Uterus (tissue), 4 donors: ENCODE measurements around the gene C10orf71. TPM values are rescaled to one million over a fixed set of nuclear protein-coding genes. Genes with fewer than 3 reads are reported as not detected.

Experiments used
- DNase-seq, 2 donors: peaks; one replicate each; pipeline ENCODE4 v3.0.0-alpha.2; 2019 to 2020
- H3K27ac ChIP-seq, 2 donors: fragments of 200-600 bp; sonication (generic); 1 replicate in 1 of 2; 2 replicates in 1 of 2; pipeline ENCODE4 v1.5.1; 2016 to 2018
- H3K27me3 ChIP-seq, 2 donors: fragments of 200-600 bp; sonication (generic); one replicate each; pipeline ENCODE4 v1.5.1; 2018 to 2019; ENCODE audit warnings: control low read depth in 1 of 2
- H3K36me3 ChIP-seq, 2 donors: fragments of 200-600 bp; sonication (generic); one replicate each; pipeline ENCODE4 v1.5.1; 2019; ENCODE audit warnings: control low read depth in 1 of 2
- H3K4me1 ChIP-seq, 2 donors: fragments of 200-600 bp; sonication (generic); one replicate each; pipeline ENCODE4 v1.5.1; 2018 to 2019; ENCODE audit warnings: control low read depth in 1 of 2
- H3K4me3 ChIP-seq, 2 donors: fragments of 200-600 bp; sonication (generic); 1 replicate in 1 of 2; 2 replicates in 1 of 2; pipeline ENCODE4 v1.5.1; 2018 to 2019; ENCODE audit warnings: mild to moderate bottlenecking in 1 of 2
- H3K9me3 ChIP-seq, 2 donors: fragments of 200-600 bp; sonication (generic); one replicate each; pipeline ENCODE4 v1.5.1; 2019; ENCODE audit warnings: control low read depth in 1 of 2
- POLR2A ChIP-seq, 2 donors: fragments of 450-650 bp; IDR thresholded peaks; one replicate each; pipeline ENCODE4 v1.6.1; 2016; ENCODE audit warnings: antibody characterized with exemption in 2 of 2, mild to moderate bottlenecking in 1 of 2, moderate library complexity in 1 of 2
- intact Hi-C: fragments of 100-400 bp; cut with DNase I; formaldehyde crosslinking; loops from one replicate; pipeline ENCODE4 v1.15.1; 2023; ENCODE audit warnings: low total_unique reads
- total RNA-seq, 4 donors: library from RNA; depleted of rRNA in 3 of 4; stranded (reverse); fragments of >200 nt in 3 of 4; gene quantifications; one replicate each; pipeline versions ENCODE4 v1.1.0 to v1.2.4, GENCODE V29; 2014 to 2023
- TF ChIP-seq, protein P1 (sequence below), 4 experiments: fragments of 200-600 bp in 2 of 4; fragments of 450-650 bp in 2 of 4; sonication (generic) in 2 of 4; IDR thresholded peaks; one replicate each; pipeline ENCODE4 v1.5.1; 2016 to 2019; ENCODE audit warnings: antibody characterized with exemption in 4 of 4, mild to moderate bottlenecking in 2 of 4, moderate library complexity in 1 of 4
- donor health status: DM: yes; HTN: yes; CAD: no.

C10orf71 gene
- total RNA-seq, 4 donors from 2014 or later: not detected

DNA sequence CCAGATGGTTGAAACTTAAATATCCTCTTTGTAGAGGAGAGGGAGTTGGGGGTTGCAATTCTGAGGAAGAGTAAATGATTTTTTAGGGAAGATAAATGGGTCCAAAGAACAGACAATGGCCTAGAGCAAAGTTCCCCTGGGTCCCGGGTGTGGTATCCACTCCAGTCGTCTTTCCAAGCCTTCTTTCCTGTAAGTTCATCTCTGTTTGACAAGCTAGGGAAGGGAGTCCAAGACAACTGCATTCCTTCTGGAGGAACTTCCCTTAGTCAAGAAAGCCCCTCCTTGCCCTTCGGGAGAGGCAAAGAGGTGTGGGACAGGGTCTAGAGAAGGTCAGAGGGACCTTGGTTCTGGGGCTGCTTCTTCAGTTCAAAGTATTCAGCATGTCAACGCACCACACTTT lies 33.4 kb downstream of the C10orf71 start:
- Histone ChIP-seq H3K27ac (no peak overlapping the region), H3K9me3 (no peaks in the 10 kb centered on the region), H3K4me3 (no peak overlapping the region), H3K36me3 (no peaks in the 10 kb centered on the region), H3K4me1 (no peaks in the 10 kb centered on the region), H3K27me3 (no peaks in the 10 kb centered on the region)
- TF ChIP-seq, protein P1, sequence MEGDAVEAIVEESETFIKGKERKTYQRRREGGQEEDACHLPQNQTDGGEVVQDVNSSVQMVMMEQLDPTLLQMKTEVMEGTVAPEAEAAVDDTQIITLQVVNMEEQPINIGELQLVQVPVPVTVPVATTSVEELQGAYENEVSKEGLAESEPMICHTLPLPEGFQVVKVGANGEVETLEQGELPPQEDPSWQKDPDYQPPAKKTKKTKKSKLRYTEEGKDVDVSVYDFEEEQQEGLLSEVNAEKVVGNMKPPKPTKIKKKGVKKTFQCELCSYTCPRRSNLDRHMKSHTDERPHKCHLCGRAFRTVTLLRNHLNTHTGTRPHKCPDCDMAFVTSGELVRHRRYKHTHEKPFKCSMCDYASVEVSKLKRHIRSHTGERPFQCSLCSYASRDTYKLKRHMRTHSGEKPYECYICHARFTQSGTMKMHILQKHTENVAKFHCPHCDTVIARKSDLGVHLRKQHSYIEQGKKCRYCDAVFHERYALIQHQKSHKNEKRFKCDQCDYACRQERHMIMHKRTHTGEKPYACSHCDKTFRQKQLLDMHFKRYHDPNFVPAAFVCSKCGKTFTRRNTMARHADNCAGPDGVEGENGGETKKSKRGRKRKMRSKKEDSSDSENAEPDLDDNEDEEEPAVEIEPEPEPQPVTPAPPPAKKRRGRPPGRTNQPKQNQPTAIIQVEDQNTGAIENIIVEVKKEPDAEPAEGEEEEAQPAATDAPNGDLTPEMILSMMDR (IDR thresholded peaks at IDR 0.05): no peak
- no peak for TF ChIP-seq POLR2A (IDR thresholded peaks at IDR 0.05)
- no peak for DNase-seq
- intact Hi-C loops: no loop called here

DNA sequence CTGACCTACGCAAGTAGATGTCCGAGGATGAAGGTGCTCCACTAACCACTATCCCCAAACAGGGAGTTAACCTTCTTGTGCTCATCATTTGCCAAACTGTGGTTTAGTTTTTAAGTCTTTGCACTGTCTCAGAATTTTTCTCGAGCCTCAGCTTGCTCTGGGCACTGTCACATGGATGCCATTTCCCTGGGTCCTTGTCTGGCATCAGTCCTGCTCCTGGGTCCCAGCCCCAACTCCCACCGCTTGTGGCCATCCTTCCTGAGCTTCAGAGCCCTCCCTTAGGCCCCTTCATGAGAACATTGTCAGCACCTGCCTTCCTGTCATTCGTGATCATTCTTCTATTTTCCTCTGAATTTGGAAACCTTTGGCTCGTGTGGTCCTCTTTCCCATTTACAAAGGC lies 33.8 kb downstream of the C10orf71 start:
- Histone ChIP-seq H3K27me3 (no peaks in the 10 kb centered on the region), H3K9me3 (no peaks in the 10 kb centered on the region), H3K4me3 (no peak overlapping the region), H3K4me1 (no peaks in the 10 kb centered on the region), H3K27ac (no peak overlapping the region), H3K36me3 (no peaks in the 10 kb centered on the region)
- DNase-seq: no peak
- intact Hi-C loops: no loop called here
- TF ChIP-seq, protein P1 (IDR thresholded peaks at IDR 0.05): no peak

DNA sequence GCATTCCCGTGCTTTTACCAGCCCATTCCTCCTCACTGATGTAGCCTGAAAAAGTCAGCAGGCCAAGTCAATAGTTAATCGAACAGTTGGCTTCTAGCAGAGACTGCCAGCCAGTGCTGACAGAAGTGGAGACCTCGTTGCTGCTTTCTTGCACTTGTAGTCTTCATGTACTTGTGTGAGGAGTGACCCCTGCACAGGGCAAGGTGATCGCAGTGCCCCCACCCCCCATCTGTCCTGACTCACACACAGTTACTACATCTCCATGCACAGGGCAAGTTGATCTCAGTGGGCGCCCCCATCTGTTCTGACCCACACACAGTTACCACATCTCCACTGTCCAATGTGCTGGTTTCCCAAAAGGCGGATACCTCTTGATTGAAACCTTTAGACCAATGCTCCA lies 34.2 kb downstream of the C10orf71 start:
- intact Hi-C loops: no loop called here
- TF ChIP-seq, protein P1 (IDR thresholded peaks at IDR 0.05): no peak
- no peak for TF ChIP-seq POLR2A (IDR thresholded peaks at IDR 0.05)
- Histone ChIP-seq H3K4me3 (no peak overlapping the region), H3K9me3 (no peaks in the 10 kb centered on the region), H3K4me1 (no peaks in the 10 kb centered on the region), H3K27me3 (no peaks in the 10 kb centered on the region), H3K27ac (no peak overlapping the region), H3K36me3 (no peaks in the 10 kb centered on the region)
- DNase-seq: no peak

DNA sequence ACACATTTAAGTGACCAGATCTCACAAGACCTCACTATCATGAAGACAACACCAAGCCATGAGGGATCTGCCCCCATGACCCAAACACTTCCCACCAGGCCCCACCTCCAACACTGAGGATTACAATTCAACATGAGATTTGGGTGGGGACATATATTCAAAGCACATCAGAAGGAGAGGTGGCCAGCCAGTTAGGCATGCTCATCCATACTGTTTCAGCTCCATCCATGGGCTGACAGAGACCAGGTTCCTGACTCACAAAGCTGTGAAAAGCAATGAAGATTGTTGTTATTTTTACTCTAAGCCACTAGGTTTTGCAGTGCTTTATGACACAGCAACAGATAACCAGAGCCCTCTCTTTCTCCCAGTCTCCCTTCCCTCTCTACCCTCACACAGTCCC lies 36.0 kb downstream of the C10orf71 start:
- TF ChIP-seq POLR2A (IDR thresholded peaks at IDR 0.05): no peak
- TF ChIP-seq, protein P1 (IDR thresholded peaks at IDR 0.05): no peak
- H3K9me3 ChIP-seq: no peaks in the 10 kb centered on the region
- H3K27me3 ChIP-seq: no peaks in the 10 kb centered on the region
- no peaks in the 10 kb centered on the region for H3K4me1 ChIP-seq
- no peak for DNase-seq
- no peak overlapping the region for H3K27ac ChIP-seq
- no peak overlapping the region for H3K4me3 ChIP-seq
- intact Hi-C loops: no loop called here
- no peaks in the 10 kb centered on the region for H3K36me3 ChIP-seq

DNA sequence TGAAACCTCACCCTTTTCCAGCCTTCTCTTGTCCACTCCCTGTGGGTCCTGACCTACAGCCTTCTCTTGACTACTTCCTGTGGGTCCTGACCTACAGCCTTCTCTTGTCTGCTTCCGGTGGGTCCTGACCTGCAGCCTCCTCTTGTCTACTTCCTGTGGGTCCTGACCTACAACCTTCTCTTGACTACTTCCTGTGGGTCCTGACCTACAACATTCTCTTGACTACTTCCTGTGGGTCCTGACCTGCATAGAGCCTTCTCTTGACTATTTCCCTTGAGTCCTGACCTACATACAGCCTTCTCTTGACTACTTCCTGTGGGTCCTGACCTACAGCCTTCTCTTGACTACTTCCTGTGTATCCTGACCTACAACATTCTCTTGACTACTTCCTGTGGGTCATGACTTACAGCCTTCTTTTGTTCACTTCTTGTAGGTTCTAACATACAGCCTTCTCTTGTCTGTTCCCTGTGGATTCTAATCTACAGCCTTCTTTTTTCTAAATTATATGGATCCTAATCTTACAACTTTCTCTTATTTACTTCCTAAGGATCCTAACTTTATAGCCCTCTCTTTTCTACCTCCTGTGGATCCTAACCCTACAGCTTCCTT lies 36.5 kb downstream of the C10orf71 start:
- Histone ChIP-seq H3K4me3 (no peak overlapping the region), H3K36me3 (no peaks in the 10 kb centered on the region), H3K27ac (no peak overlapping the region), H3K4me1 (no peaks in the 10 kb centered on the region), H3K27me3 (no peaks in the 10 kb centered on the region), H3K9me3 (no peaks in the 10 kb centered on the region)
- no peak for DNase-seq
- no peak for TF ChIP-seq POLR2A (IDR thresholded peaks at IDR 0.05)
- TF ChIP-seq, protein P1 (IDR thresholded peaks at IDR 0.05): no peak
- intact Hi-C loops: no loop called here
